NCI-H1417 treated with DMSO at 0.1 percent for 48 hours (cell line): Measurements from ENCODE around the gene FAM120AOS.
A peak's percentile ranks its signal among the peaks of the same experiment; 100 is the strongest.

Source experiments
- DNase-seq: peaks from one replicate; lab custom pipeline; 2025; lab: John Stamatoyannopoulos, UW

The FAM120AOS gene

DNA sequence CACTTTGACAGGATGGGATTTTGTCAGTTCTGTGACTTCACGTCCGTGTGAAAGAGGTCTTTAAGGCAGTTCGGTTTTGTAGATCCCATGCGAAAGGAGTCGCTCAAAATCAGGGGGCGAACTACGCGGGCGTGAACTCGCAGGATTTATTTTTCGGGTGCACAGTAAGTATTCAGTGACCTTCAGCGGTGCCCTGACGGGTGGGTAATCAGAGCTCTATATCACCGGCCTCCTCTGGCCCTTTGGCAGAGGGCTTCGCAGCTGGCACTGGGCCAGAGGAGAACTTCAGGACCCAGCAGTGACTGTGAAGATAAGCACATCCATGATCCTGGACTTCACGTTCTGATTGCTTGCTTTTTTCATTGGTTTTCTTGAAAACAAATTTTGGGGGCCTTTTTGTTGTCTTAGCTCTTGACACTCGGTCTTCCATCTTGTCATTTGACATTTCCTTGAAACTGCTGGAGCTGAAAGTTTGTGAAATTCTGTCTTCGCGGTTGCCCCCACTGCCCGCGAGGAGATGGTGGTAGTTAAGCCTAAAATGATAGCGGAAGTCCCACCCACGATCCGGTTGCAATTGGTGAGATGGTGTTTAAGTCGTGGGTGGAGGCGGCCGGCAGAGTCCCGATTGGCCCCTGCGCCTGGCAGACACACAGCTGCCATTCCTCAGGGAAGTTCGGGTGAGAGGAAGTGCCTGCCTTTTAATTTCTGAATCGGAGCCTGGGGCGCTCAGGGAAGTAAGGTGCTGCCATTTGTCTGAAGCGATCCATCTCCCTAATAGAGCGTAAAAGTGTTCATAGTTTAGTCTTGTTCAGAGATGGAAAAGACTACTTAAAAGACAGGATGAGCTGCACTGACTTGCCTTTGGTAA is at the start of gene FAM120AOS:
TSS of gene FAM120AOS (minus strand) at position 535 of the 868 bp plus-strand sequence. CDS start 872 bp downstream, outside the sequence.
- peak; percentile 84 for DNase-seq

DNA sequence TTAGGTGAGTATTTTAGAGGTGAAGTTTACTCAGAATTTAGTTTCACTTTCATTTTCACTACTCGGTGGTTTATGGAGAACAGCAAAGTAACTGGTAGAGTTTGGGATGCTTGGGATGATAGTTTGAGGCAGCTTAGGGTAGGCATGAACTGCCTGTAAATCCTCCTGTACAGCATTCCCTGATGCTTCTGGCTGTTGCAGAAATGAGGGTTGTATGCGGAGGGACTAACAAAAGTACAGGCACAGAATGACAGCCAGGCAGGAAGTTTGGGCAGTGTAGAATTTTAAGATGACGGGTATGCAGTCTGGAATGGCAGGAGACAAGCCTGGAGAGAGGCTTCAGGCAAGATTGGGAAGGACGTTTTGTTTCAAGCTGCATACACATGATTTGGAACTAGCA is 48.0 kb upstream of the FAM120AOS start:
- DNase-seq = no peak

DNA sequence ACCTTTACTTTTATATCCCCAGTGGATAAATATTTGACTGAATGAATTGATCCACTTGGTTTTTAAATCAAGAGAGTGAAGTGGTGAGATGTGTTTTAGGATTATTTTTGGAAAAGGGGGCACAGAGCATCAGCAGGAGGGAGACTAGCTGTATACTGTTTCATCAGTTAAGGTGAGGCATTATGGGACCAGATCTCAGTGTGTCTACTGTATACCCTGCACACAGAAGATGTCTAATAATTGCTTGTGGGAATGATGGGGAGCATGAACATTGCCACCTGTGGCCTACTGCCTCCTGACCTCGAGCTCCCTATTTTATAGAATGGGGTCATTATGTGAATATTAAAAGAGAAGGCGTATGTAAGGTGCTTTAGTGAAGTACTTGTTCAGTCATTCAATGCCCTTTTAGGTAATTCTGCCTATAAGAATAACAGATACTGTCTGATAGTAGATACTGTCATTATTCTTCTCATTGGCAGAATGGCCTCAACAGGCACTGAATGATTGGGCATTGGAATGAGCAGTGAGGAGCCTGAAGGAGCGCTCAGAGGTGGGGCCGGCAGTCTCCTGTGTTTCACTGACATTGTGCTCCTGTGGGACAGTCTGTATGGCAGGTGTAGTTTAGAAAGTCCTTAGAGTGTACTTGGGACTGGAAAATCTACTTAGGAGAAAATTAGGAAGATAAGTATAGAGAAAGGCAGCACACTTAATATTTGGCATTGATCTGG is 47.4 kb upstream of the FAM120AOS start:
- no peak for DNase-seq

DNA sequence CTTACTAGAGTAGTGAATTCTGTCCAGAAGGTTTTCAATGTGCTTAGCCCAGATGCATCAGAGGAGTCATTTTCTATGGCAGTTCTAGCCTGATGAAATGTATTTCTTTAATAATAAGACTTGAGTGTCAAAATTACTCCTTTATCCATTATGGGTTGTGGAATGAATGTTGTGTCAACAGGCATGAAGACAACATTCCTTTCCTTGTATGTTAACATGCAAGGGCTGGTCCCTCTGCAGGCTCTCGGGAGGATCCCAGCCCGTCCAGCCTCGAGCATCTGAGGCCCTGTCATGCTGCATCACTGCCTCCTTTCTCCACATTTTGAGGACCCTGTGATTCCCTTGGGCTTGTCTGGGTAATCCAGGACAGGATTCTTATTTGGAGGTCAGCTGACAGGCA is 42.9 kb upstream of the FAM120AOS start:
- no peak for DNase-seq

DNA sequence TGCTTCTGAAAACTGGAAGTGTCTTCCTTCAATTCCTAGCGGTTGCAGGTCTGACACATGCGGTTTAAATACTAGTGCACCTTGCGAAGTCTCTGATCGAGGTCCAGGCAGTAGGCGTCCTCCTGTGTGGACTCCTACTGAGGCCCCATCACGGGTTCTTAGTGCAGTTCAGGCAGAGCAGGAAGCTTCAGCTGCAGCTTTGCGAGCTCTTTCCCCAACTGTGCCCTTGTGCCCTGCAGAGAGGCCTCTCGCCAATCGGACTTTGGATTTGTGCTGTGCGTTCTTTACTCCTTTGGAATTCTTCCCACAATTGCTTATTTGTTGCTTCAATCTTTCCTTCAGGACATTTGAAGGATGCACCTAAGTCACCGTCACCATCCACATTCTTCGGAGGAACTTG is 40.6 kb upstream of the FAM120AOS start:
- no peak for DNase-seq

DNA sequence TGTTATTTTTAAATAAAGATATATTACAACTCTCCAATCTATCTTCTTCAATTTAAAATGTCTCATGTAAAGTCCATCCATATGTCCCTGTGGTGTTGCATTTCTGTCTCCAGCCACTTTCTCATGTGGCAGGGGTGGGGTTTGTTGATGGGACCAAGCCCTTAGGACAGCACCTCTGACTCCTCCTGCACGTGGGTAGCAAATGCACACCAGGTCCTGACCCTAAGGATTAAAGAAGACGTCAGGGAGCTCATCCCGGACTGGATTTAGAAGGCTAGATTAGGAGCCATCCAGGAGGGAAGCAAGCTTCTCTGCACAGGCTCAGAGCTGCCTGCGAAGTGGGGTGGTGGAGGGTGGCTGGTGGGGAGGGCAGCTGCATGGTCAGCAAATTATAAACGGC is 38.9 kb upstream of the FAM120AOS start:
- no peak for DNase-seq

DNA sequence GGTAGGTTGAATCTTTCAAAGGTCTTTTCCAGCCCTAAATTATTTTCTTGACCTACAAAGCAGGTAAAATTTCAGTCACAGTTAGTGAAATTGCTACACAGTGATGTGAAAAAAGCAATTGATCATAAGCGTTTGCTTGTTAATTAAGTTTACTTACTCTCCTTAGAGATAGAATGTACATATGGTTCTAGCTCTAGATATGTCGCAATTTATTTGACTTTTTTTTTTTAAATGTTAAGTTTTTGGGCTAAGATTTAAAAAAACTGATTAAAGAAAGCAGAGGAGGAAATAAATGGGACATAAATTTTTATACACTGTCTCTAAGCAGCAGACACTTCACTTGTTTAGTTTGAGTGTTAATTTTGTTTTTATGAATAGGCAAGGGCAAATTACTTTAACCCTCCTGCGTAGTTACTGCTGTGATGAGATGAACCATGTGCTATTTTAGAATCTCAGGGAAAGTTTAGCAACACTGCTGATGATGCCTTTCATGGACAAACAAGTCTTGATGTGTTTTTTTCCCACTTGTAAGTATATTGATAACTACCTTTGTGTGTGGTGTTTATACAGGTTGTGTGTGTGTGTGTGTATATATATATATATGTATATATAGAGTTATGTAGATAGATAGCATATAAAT is 38.3 kb upstream of the FAM120AOS start:
- DNase-seq = no peak

DNA sequence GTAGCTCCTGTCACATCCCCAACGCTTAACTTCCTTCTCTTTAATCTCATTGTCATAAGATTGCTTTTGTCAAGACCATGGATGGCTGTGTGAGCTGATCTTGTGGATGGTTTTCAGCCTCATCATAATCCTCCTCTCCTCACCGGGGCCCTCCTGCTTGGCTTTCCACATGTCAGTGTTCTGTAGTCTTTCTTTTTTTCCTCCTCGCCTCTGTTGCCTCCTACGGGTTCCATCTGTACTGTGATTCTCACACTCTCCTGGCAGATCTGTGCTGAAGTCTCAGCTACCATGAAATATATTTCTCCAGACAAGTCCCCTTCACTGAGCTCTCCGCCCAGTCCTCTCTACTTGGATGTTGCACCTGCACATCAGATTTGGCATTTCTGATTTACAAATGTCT is 34.9 kb upstream of the FAM120AOS start:
- no peak for DNase-seq

DNA sequence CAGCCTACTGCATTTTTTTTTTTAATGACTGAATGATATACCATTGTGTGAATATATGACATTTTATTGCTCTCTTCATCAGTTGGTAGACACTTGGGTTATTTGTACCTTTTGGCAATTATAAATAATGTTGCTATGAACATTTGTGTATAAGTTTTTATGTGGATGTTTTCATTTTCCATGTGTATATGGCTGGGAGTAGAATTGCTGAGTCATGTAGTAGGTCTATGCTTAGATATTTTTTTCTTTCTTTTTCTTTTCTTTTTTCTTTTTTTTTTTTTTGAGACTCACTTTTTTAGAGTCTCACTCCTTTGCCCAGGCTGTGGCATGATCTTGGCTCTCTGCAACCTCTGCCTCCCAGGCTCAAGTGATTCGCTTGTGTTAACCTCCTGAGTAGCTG is 32.9 kb upstream of the FAM120AOS start:
- DNase-seq = no peak

DNA sequence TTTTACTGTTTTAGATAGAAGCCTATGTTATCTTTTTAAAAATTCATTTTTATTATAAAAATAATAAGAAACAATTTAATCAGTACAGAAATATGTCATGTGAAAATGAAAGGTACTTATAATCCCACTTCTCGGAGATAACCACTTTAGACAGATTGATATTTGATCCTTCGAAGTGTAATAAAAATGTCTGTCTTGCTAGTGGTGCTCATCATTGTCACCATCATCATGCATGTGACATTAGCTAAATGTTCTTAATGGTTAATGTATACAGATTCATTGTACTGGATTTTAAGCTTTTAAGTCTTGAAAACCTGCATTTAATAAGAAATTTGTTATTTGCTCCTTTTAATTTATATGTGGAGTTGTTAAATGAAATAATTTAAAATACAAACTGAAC is 30.1 kb upstream of the FAM120AOS start:
- no peak for DNase-seq

DNA sequence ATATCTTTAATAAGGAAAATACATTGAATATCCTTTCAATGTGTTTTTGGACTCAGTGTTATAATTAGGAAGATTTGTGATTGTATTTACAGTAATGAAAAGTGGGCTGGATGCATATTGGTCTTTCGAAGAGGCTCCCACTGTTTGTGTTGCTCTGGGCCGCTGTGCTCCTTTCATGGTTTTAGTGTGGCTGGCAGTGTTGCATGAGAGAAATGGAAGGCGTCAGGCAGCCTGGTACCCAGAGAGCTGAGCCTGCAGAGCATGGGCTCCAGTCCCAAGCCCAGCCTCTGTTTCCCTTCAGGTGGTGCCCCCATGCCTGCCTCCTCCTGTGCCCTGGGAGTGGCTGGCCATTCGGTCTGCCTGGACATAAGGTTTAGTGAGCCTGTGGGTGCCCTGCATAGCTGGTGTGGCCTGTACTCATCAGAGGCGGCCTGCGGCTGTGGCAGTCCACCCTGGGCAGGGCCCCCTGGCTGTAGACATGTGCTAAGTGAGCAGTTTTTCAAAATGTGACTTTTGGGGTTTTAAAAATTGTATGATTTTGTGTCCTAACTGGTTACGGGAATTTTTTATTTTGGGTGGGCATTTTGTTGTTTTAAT is 27.4 kb upstream of the FAM120AOS start:
- no peak for DNase-seq

DNA sequence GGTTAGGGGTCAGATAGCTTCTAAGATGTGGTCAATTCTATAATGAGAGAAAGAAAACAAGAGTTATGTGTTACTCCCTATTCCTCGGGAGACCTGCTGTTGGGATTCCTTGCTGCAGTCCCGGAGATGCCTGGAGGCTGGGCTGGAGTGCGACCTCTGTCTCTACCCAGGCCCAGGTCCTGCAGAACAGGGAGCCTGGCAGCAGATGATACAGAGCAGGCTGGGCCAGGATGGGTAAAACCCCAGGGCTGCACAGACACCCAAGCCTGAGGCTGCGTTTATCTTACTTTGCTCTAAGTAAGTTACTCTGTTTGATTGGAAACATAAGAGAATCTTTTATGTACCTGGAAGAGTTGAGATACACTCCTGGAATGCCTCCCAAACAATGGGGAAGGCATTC is 26.9 kb upstream of the FAM120AOS start:
- DNase-seq = no peak

DNA sequence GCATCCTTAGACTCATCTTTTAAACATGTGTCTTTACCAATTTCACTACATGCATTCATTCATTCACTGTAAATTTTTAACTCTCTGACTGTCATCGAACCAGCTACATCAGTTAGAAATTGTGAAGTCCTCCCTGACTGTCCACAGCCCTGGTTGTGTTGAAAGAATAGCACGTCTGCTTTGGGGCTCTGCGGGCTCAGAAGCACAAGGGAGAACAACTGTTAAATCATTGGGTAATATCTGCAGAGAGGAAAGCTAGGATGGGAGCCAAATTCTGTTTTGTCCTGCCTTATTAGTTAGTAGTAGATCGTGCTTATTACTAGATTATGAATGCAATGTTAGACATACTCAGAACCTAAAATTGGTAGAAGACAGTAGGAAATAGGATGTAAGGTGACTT is 26.3 kb upstream of the FAM120AOS start:
- DNase-seq = no peak

DNA sequence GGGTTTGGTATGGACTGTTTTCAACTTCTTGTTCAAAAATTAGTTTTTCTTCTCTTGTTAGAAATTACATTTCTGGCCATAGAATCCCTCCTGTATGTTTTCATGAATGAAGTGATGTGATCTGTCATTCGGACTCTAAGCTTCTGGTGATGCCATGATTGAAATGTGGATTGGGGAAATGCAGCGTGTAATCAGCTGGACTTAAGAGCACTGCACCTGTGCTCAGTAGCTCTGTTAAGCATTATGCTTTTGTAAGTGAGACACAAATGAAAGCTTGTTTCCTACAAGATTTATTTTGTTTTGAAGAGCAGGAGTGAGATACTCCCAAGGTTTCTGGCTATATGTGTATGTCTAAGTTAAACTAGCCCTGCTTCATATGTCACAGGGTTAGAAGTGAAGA is 24.0 kb upstream of the FAM120AOS start:
- no peak for DNase-seq

DNA sequence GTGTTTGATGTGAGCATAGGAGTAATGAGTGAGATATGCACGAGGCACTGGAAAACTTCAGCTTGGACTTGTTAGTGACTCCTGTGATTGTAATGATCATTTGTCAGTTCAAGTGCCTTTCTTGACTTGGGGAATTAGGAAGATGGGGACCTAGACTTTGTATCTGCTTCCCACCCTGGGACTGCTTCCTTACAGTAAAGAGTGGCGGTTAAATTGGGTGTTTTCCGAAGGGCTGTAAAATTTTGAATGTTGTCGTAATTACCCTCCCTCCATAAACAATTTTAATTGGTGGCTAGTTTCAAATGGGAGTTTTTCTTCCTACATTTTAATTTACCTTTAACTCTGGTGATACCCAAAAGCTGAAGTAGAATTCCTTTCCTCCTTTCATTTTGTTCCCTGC is 23.5 kb upstream of the FAM120AOS start:
- DNase-seq = no peak

DNA sequence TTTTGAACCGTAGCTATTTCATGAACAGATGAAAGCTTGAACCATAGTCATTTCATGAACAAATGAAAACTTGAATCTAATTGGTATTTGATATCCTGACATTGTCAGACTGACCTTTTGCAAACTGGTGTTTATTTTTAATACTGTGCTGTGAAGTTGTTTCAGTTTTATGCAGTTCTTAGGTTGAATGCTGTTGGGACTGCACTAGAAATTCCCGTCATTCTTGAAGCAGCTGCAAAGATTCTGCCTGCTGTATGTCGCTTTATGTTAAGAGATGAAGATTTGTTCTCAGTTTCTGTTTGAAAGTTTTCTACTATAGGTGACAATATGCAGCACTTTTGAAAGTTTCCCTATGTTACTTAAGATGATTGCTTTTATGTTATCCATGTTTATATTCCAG is 22.5 kb upstream of the FAM120AOS start:
- no peak for DNase-seq

DNA sequence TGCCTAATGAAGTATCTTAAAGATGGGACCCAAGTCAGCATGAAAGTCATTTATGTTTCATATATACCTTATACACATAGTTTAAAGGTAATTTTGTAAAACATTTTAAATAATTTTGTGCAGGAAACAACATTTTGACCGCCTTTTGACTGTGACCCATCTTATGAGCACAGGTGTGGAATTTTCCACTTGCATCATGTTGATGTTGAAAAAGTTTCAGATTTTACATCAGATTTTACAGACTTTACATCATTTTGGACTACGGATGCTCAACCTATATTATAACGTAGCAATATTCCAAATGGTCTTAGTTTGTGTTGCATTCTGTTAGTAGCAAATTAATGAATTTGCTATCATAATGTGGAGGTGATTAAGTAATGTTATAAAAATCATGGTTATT is 21.7 kb upstream of the FAM120AOS start:
- DNase-seq = no peak

DNA sequence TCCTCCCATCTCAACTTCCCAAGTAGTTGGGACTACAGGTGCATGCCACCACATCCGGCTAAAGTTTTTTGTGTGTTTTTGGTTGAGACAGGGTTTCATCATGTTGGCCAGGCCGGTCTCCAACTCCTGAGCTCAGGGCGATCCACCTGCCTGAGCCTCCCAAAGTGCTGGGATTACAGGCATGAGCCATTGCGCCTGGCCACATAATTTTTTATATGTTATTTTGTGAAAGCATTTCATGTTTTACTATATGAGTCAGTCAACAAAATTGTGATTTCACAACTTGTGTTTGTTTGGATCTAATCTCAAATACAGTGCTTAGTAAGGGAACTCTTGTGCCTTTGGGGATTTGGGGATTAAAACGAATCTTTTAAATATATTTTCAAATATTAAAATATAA is 20.0 kb upstream of the FAM120AOS start:
- DNase-seq = no peak

DNA sequence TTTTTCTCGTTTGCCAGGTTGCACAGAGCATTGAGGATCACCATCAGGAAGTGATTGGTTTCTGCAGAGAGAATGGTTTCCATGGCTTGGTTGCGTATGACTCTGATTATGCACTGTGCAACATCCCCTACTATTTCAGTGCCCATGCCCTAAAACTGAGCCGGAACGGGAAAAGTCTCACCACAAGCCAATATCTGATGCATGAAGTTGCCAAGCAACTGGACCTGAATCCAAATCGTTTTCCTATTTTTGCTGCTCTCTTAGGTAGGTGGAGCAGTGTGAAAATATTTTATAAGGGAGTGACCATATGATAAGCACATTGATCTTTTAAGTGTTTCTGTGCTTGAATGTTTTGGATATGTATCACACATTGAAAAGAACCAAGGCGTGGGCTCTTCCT is 17.7 kb upstream of the FAM120AOS start:
- DNase-seq = no peak

DNA sequence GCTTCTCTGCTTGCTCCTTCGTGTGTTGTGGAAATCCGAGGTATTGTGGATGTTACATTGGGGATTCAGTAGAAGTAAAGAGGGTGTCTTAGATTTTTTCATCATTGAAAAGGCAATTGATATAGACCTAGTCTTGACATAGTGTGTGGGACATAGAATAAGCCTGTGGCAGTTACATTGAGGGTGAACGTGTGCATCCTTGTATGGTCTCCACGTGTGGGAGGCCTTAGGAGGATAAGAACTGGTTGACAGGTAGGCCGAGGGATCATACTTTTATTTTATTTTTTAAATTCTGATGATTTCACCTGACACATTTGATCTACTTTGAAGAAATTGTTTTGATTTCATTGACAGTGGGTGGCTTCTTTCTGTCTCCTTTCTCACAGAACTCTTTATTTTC is 17.0 kb upstream of the FAM120AOS start:
- DNase-seq = no peak

DNA sequence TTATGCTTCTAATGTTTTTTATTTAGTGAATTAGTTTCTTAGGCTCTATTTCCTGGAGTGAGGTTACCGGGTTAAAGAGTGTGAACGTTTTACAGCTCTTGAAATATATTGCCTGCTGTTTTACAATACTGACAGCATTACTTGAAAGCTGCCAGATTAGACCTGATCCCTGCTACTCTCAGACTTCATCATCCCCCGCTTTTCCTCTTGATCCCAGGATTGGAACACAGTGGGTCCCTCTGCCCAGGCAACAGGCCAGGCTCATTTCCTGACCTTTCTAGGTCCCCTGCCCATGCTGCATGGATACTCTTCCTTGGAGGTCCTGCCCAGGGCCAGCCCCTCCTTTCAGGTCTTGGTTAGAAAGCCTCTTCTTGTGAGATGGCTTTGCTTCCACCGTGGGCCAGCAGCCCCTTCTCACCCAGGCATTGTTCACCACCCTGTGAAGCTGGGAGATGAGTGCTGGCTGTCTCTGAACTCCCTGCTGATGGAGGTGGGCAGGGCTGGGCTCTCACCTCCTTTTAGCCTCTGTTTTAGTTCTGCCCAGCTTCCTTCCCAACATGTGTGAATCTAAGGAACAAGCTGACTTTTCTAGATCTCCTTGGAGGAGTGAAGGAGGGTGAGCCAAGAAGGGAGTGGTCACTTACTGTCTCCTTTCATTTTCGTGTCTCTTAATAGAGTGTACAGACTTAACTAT is 15.5 kb upstream of the FAM120AOS start:
- no peak for DNase-seq

DNA sequence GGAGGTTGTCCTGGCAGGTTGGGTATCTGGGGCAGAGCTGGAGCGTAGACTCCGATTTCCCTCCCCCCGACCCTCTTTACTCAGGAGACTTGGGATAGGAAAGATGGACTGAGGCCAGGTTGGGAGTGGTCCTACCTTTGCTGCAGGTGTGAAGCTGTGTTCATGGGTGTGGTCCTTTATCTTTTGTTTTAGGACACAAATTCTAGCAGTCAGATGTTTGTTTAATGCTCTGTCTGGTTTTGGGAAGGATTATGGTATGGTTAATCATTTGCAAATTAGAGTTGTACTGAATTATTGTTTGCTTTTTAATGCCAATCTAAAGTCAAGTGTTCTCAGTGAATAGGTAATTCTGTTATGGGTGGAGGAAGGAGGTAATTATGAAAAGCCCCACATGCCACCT is 14.1 kb upstream of the FAM120AOS start:
- no peak for DNase-seq
